K562 (cell line): ENCODE measurements around the gene PPP1R15B. TPM values are rescaled to one million over a fixed set of nuclear protein-coding genes. Genes with fewer than 3 reads are reported as not detected.

Source experiments
- ATAC-seq: fragments of 200-7000 bp; cut with Tn5 transposase; 3 replicates; pipeline ENCODE4 v1.9.1; 2020; ENCODE audit warnings: moderate library complexity
- BruUV-seq: library from RNA; stranded (reverse); fragments of 400-500 nt; replicated peaks from 2 replicates; lab custom pipeline; 2021; lab: Mats Ljungman, UMichigan
- CTCF ChIA-PET: fragments of 300-600 bp; formaldehyde crosslinking; extraction: SDS; loops from one replicate; lab custom pipeline; 2021; ENCODE audit warnings: low intra/inter-chr PET ratio; lab: Yijun Ruan, JAX
- POLR2A ChIA-PET: fragments of 300-600, 350-650 bp; sonication (Branson Sonifier 250); formaldehyde crosslinking; extraction: SDS; loops from one replicate; lab custom pipeline; 2021; ENCODE audit warnings: antibody characterized with exemption, inconsistent platforms; lab: Yijun Ruan, JAX
- DNase-seq, 4 experiments: peaks; one replicate each; pipeline versions ENCODE4 v3.0.0 to v3.0.0-alpha.2; 2011 to 2018; ENCODE audit warnings: low spot score in 3 of 4, mixed read lengths in 3 of 4; ENCODE audit errors: extremely low read depth in 1 of 4
- FAIRE-seq: peaks from 2 replicates; lab custom pipeline; 2011; peaks lifted over from hg19 to GRCh38; lab: Jason Lieb, UNC
- H2AFZ ChIP-seq: 2 replicates; pipeline ENCODE4 v1.6.0; 2011; ENCODE audit warnings: low read depth, low read length, control low read depth, inconsistent platforms
- H3K27ac ChIP-seq: fragments of 200-600 bp; 3 replicates; pipeline ENCODE4 v1.8.0; 2011; ENCODE audit warnings: low read depth, mild to moderate bottlenecking, control low read depth, inconsistent platforms, low read length, moderate library complexity, mixed read lengths; ENCODE audit errors: extremely low read depth
- H3K27me3 ChIP-seq, 2 experiments: fragments of 300-600 bp in 1 of 2; 2 replicates in 1 of 2; 3 replicates in 1 of 2; pipeline versions ENCODE4 v1.6.0 to v1.8.0; 2011; ENCODE audit warnings: inconsistent platforms in 2 of 2, low read length in 2 of 2, mild to moderate bottlenecking in 1 of 2, mixed read lengths in 1 of 2, moderate library complexity in 1 of 2; ENCODE audit not compliant: control insufficient read depth in 2 of 2, insufficient read depth in 2 of 2
- H3K36me3 ChIP-seq: fragments of 300-600 bp; 3 replicates; pipeline ENCODE4 v1.8.0; 2011; ENCODE audit warnings: mild to moderate bottlenecking, low read length, inconsistent platforms; ENCODE audit not compliant: control insufficient read depth, insufficient read depth
- H3K4me1 ChIP-seq, 2 experiments: fragments of 200-600 bp in 1 of 2; replicated peaks in 1 of 2; 2 replicates in 1 of 2; 3 replicates in 1 of 2; pipeline versions ENCODE4 v1.5.1 to v1.8.0; 2011; ENCODE audit warnings: inconsistent platforms in 2 of 2, low read length in 2 of 2, mild to moderate bottlenecking in 1 of 2, mixed read lengths in 1 of 2, moderate library complexity in 1 of 2; ENCODE audit not compliant: control insufficient read depth in 2 of 2, insufficient read depth in 2 of 2
- H3K4me2 ChIP-seq: 2 replicates; pipeline ENCODE4 v1.6.1; 2011; ENCODE audit warnings: low read length, control low read depth, inconsistent platforms, mixed read lengths; ENCODE audit not compliant: insufficient read depth
- H3K4me3 ChIP-seq: fragments of 200-600 bp; sonication (generic), shearing (Covaris generic); 2 replicates; pipeline ENCODE4 v1.5.1; 2016; ENCODE audit warnings: control low read depth, inconsistent platforms
- H3K79me2 ChIP-seq: fragments of 200-600 bp; 3 replicates; pipeline ENCODE4 v1.8.0; 2011; ENCODE audit warnings: low read length, inconsistent platforms; ENCODE audit not compliant: control insufficient read depth, insufficient read depth
- H3K9ac ChIP-seq, 2 experiments: 2 replicates each; pipeline versions ENCODE4 v1.6.0 to v1.6.1; 2011; ENCODE audit warnings: low read depth in 2 of 2, low read length in 2 of 2, control low read depth in 1 of 2, inconsistent platforms in 1 of 2, mild to moderate bottlenecking in 1 of 2, mixed read lengths in 1 of 2; ENCODE audit not compliant: insufficient read depth in 1 of 2
- H3K9me1 ChIP-seq: one replicate; pipeline ENCODE4 v1.6.0; 2011; ENCODE audit warnings: inconsistent platforms, mild to moderate bottlenecking, low read length, moderate library complexity; ENCODE audit not compliant: control insufficient read depth, insufficient read depth
- H3K9me3 ChIP-seq: replicated peaks from 2 replicates; pipeline ENCODE4 v1.5.1; 2011; ENCODE audit warnings: low read depth, low read length, inconsistent platforms; ENCODE audit not compliant: control insufficient read depth, insufficient read depth
- H4K20me1 ChIP-seq: replicated peaks from 2 replicates; pipeline ENCODE4 v1.6.1; 2011; ENCODE audit warnings: low read length, inconsistent platforms, mixed read lengths; ENCODE audit not compliant: control insufficient read depth, insufficient read depth
- RBM25 ChIP-seq: fragments of 200-400 bp; formaldehyde crosslinking; IDR thresholded peaks from 2 replicates; pipeline ENCODE4 v1.6.1; 2018; ENCODE audit warnings: low read length, low read depth, moderate library complexity; ENCODE audit not compliant: severe bottlenecking
- ZNF239 ChIP-seq: fragments of 250-450 bp; sonication (Bioruptor Pico); IDR thresholded peaks from 2 replicates; pipeline ENCODE4 v1.4.0; 2020; ENCODE audit warnings: mild to moderate bottlenecking
- ZNF316 ChIP-seq: fragments of 450-650 bp; IDR thresholded peaks from 2 replicates; pipeline ENCODE4 v1.6.1; 2016
- ZNF830 ChIP-seq: fragments of 250-450 bp; sonication (Bioruptor Pico); IDR thresholded peaks from 2 replicates; pipeline ENCODE4 v1.5.0; 2021; ENCODE audit warnings: mild to moderate bottlenecking
- WGBS: fragments of 100-300 bp; shearing (Covaris generic); methylation state at CpG from one replicate; pipeline ENCODE4 v1.1.6; 2016; ENCODE audit warnings: low coverage, mixed read lengths; ENCODE audit not compliant: insufficient coverage; ENCODE audit errors: missing lambda C conversion rate; 5-methylcytosine and 5-hydroxymethylcytosine counted together
- in situ Hi-C: fragments of 300-500 bp; cut with MboI; formaldehyde crosslinking; loops from 4 replicates; pipeline ENCODE4 v1.15.0; 2018; ENCODE audit warnings: inconsistent platforms, mixed read lengths
- intact Hi-C: fragments of 100-400 bp; cut with micrococcal nuclease; formaldehyde crosslinking; loops from 2 replicates; pipeline ENCODE4 v1.14.2; 2022
- polyA plus RNA-seq, 8 experiments: library from polyadenylated mRNA; depleted of rRNA in 4 of 8; stranded (reverse) in 5 of 8; unstranded in 3 of 8; fragments of >200 nt; fragmentation: Nextera tagmentation in 2 of 8; fragmentation: Illumina TruSeq in 1 of 8; extraction: Ambion mirVana in 2 of 8; extraction: Trizol in 1 of 8; gene quantifications; 2 replicates each; pipeline versions ENCODE4 v1.2.1 to v1.2.3, GENCODE V29; 2011 to 2014; ENCODE audit warnings: inconsistent platforms in 1 of 8, missing spikeins in 1 of 8
- total RNA-seq, 7 experiments: library from RNA; depleted of rRNA in 6 of 7; stranded (reverse); fragments of >200 nt in 6 of 7; fragmentation: Illumina TruSeq in 2 of 7; extraction: Trizol in 2 of 7; gene quantifications; 2 replicates each; pipeline versions ENCODE4 v1.2.1 to v1.2.3, GENCODE V29; 2011 to 2021; ENCODE audit warnings: low replicate concordance in 1 of 7
- TF ChIP-seq, protein P1 (sequence below): IDR thresholded peaks from 2 replicates; pipeline ENCODE4 v1.6.1; 2016; ENCODE audit warnings: missing genetic modification characterization, missing compliant biosample characterization

Gene PPP1R15B
- total and polyA plus RNA-seq, 9 of the 15 experiments (the other 6 are each of a cell fraction or from before 2014, with no cell fraction given): 17.0 to 48.1 (median 30.8) TPM

DNA sequence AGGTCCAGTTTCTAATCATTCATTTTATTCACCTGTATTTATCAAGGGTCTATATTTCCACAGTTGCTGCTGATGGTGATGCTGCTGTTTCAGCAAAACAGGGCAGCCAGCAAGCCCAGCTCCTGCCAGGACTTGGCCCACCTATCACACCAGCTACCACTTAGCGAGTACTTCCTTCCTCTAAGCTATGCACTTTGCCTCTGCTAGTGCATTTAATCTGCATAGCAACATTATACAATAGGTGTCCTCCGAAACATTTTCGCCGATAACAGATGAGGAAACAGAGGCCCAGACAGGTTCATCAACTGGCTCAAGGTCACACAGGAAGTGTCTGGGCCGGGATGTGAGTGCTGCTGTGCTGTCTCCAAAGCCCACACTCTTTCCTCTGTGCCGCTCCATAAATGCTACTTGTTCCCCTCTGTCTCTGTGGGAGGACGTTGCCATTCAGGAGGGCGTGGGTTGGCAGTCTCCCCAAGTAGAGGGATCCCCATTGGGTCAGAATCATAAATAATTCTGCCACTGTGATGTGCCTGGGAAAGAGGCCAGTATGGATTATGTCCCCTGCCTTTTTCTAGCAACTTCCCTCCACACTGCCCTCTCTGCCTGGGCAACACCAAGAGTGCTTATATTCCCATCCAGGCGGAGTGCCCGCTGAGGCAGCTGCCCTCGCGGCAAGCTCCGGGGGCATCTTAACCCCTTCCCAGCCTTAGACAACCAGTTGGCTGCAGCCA, 42.5 kb downstream of the PPP1R15B start:
- ATAC-seq: no peak
- no peak overlapping the region for H3K9ac ChIP-seq
- H3K9me1 ChIP-seq: no peaks in the 10 kb centered on the region
- WGBS: 13% methylated on average over 13 of the region's 13 CpGs
- peak; percentile 42 for TF ChIP-seq RBM25
- no peak for TF ChIP-seq ZNF239 (CRISPR knock-in tag)
- intact Hi-C loops (loop anchor here (10.0 kb wide), 1 partner anchor 436 kb away; no protein-coding TSS in a partner anchor), in situ Hi-C loops (loop anchor here (10.0 kb wide), 1 partner anchor 504 kb away; the partner anchor contains the start of gene SNRPE)
- no peak overlapping the region for H3K4me2 ChIP-seq
- H3K36me3 ChIP-seq: no peaks in the 10 kb centered on the region
- peaks cover 23 to 79% of the 10 kb centered on the region in 2 experiments for H3K27me3 ChIP-seq
- BruUV-seq: no TSS peak
- CTCF ChIA-PET: no interaction called here
- 0 out of 2 replicates have a peak, but pooled peaks cover 3% of the 10 kb centered on the region for H4K20me1 ChIP-seq
- H3K4me3 ChIP-seq: no peak overlapping the region
- no peak overlapping the region for H3K27ac ChIP-seq
- POLR2A ChIA-PET: interaction anchor here (0.8 to 1.2 kb wide), 3 partner anchors 9 to 105 kb away, joined by 3 to 4 read pairs (median 3); no protein-coding TSS in a partner anchor
- no peaks in the 10 kb centered on the region for H3K79me2 ChIP-seq
- DNase-seq: no peak
- peak; percentile 42 for FAIRE-seq
- H3K4me1 ChIP-seq: 0 out of 5 replicates have a peak, but pooled peaks cover 0 to under 1% of the 10 kb centered on the region in 2 experiments
- H3K9me3 ChIP-seq: no peaks in the 10 kb centered on the region
- no peak overlapping the region for H2AFZ ChIP-seq

DNA sequence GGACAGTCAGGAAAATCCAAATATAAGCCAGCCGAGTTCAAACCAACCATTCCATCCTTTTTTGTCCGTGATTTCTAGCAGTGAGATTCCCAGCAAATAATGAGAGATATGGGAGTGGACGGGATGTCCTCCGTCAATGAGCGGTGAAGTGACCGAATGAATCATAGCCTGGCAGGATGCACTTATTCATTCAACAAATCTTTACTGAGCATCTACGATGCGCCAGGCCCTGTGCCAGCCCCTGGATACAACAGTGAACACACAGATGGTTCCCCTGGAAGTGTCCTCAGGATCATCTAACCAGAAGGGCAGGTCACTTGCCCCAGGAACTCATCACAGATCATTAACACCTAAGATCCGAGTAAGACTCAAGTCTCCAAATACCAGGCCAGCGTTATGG, 43.7 kb downstream of the PPP1R15B start:
- no peak for DNase-seq
- intact Hi-C loops: loop anchor here (10.0 kb wide), 1 partner anchor 437 kb away; no protein-coding TSS in a partner anchor
- H3K27me3 ChIP-seq: peaks cover 23 to 71% of the 10 kb centered on the region in 2 experiments
- H3K27ac ChIP-seq: no peak overlapping the region
- H3K36me3 ChIP-seq: no peaks in the 10 kb centered on the region
- no peak overlapping the region for H3K4me3 ChIP-seq
- peaks cover 6 to 10% of the 10 kb centered on the region in 2 experiments for H3K4me1 ChIP-seq
- POLR2A ChIA-PET: no interaction called here
- no peaks in the 10 kb centered on the region for H3K9me3 ChIP-seq
- TF ChIP-seq ZNF830 (no peak), ZNF316 (no peak)
- TF ChIP-seq, protein P1, sequence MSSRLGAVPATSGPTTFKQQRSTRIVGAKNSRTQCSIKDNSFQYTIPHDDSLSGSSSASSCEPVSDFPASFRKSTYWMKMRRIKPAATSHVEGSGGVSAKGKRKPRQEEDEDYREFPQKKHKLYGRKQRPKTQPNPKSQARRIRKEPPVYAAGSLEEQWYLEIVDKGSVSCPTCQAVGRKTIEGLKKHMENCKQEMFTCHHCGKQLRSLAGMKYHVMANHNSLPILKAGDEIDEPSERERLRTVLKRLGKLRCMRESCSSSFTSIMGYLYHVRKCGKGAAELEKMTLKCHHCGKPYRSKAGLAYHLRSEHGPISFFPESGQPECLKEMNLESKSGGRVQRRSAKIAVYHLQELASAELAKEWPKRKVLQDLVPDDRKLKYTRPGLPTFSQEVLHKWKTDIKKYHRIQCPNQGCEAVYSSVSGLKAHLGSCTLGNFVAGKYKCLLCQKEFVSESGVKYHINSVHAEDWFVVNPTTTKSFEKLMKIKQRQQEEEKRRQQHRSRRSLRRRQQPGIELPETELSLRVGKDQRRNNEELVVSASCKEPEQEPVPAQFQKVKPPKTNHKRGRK (tag): no peak
- no peak for FAIRE-seq
- no peak overlapping the region for H2AFZ ChIP-seq
- CTCF ChIA-PET: interaction anchor here (1.4 kb wide), 1 partner anchor 206 kb away, joined by 3 read pairs; no protein-coding TSS in a partner anchor
- no peaks in the 10 kb centered on the region for H3K9me1 ChIP-seq
- no peak overlapping the region for H3K9ac ChIP-seq
- in situ Hi-C loops: loop anchor here (10.0 kb wide), 1 partner anchor 503 kb away; the partner anchor contains the start of gene SNRPE
- no peaks in the 10 kb centered on the region for H3K79me2 ChIP-seq
- 2% methylated on average over 10 of the region's 10 CpGs for WGBS
- no peak for ATAC-seq
- H4K20me1 ChIP-seq: no peaks in the 10 kb centered on the region
- H3K4me2 ChIP-seq: no peak overlapping the region
- no TSS peak for BruUV-seq
